MCF 10A (cell line): ENCODE measurements around the gene CTCFL. TPM values are rescaled to one million over a fixed set of nuclear protein-coding genes. Genes with fewer than 3 reads are reported as not detected.
A peak's percentile ranks its signal among the peaks of the same experiment; 100 is the strongest.

Experiments
- BruUV-seq: library from RNA; stranded (reverse); fragments of 400-500 nt; replicated peaks from 2 replicates; lab custom pipeline; 2021; lab: Mats Ljungman, UMichigan
- CTCF ChIA-PET: fragments of 300-600 bp; sonication (Branson Sonifier 250); formaldehyde crosslinking; extraction: SDS; loops from one replicate; lab custom pipeline; 2021; ENCODE audit warnings: antibody characterized with exemption, inconsistent platforms; lab: Yijun Ruan, JAX
- POLR2A ChIA-PET: fragments of 300-600, 350-650 bp; sonication (Branson Sonifier 250); formaldehyde crosslinking; extraction: SDS; loops from one replicate; lab custom pipeline; 2020; ENCODE audit warnings: antibody characterized with exemption, inconsistent platforms; lab: Yijun Ruan, JAX
- DNase-seq: peaks from one replicate; pipeline ENCODE4 v3.0.0-alpha.2; 2018; ENCODE audit not compliant: unreplicated experiment
- H3K27ac Mint-ChIP-seq: one replicate; pipeline ENCODE4 v1.8.0; 2022; ENCODE audit warnings: mild to moderate bottlenecking, low read depth, mixed read lengths; ENCODE audit not compliant: unreplicated experiment
- H3K27me3 Mint-ChIP-seq: one replicate; pipeline ENCODE4 v1.8.0; 2022; ENCODE audit warnings: mixed read lengths; ENCODE audit not compliant: insufficient read depth, unreplicated experiment
- H3K36me3 Mint-ChIP-seq: one replicate; pipeline ENCODE4 v1.8.0; 2022; ENCODE audit warnings: mild to moderate bottlenecking, moderate library complexity, mixed read lengths; ENCODE audit not compliant: insufficient read depth, unreplicated experiment
- H3K4me1 Mint-ChIP-seq: one replicate; pipeline ENCODE4 v1.8.0; 2022; ENCODE audit warnings: mixed read lengths; ENCODE audit not compliant: insufficient read depth, unreplicated experiment
- H3K4me3 Mint-ChIP-seq: one replicate; pipeline ENCODE4 v1.8.0; 2022; ENCODE audit warnings: mild to moderate bottlenecking, moderate library complexity, mixed read lengths; ENCODE audit not compliant: unreplicated experiment
- H3K9me3 Mint-ChIP-seq: one replicate; pipeline ENCODE4 v1.8.0; 2022; ENCODE audit warnings: mixed read lengths; ENCODE audit not compliant: unreplicated experiment
- intact Hi-C: fragments of 100-400 bp; cut with micrococcal nuclease; formaldehyde crosslinking; loops from 2 replicates; pipeline ENCODE4 v1.14.1; 2022
- total RNA-seq: library from RNA; stranded (reverse); gene quantifications from 2 replicates; pipeline ENCODE4 v1.2.3, GENCODE V29; 2022
- TF ChIP-seq, protein P1 (sequence below): fragments of 200-600 bp; IDR thresholded peaks from one replicate; pipeline ENCODE4 v1.8.0; 2022; ENCODE audit warnings: antibody characterized with exemption, mild to moderate bottlenecking; ENCODE audit not compliant: unreplicated experiment

Gene CTCFL
- total RNA-seq, 1 experiment from 2014 or later: not detected

DNA sequence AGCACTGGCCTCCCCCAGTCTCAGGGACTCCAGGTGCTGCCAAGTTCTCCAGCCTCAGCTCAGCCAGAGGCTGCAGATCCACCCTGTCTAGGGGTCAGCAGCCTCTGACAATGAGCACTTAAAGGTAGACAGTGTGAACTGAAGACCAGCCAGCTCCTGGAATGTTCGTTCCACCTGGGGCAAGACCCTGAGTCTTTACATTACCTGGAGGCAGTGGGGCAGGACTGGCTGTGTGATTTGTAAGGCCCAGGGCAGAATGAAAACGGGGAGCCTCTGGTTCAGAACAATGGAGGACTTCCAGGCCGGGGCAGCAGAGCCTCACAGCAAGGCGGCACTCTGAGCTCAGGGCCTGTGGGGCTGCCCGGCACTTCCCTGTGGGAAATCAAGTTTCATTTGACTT lies 65.0 kb downstream of the CTCFL start:
- Mint-ChIP-seq H3K9me3 (no peaks in the 10 kb centered on the region), H3K27ac (no peak overlapping the region), H3K4me1 (no peaks in the 10 kb centered on the region), H3K36me3 (no peaks in the 10 kb centered on the region), H3K27me3 (peaks cover 45% of the 10 kb centered on the region), H3K4me3 (no peak overlapping the region)
- POLR2A ChIA-PET: no interaction called here
- DNase-seq: no peak
- CTCF ChIA-PET: interaction anchor here (0.7 kb wide), 1 partner anchor 136 kb away, joined by 3 read pairs; no protein-coding TSS in a partner anchor
- intact Hi-C loops: no loop called here
- TF ChIP-seq, protein P1, sequence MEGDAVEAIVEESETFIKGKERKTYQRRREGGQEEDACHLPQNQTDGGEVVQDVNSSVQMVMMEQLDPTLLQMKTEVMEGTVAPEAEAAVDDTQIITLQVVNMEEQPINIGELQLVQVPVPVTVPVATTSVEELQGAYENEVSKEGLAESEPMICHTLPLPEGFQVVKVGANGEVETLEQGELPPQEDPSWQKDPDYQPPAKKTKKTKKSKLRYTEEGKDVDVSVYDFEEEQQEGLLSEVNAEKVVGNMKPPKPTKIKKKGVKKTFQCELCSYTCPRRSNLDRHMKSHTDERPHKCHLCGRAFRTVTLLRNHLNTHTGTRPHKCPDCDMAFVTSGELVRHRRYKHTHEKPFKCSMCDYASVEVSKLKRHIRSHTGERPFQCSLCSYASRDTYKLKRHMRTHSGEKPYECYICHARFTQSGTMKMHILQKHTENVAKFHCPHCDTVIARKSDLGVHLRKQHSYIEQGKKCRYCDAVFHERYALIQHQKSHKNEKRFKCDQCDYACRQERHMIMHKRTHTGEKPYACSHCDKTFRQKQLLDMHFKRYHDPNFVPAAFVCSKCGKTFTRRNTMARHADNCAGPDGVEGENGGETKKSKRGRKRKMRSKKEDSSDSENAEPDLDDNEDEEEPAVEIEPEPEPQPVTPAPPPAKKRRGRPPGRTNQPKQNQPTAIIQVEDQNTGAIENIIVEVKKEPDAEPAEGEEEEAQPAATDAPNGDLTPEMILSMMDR: no peak
- BruUV-seq: no TSS peak

DNA sequence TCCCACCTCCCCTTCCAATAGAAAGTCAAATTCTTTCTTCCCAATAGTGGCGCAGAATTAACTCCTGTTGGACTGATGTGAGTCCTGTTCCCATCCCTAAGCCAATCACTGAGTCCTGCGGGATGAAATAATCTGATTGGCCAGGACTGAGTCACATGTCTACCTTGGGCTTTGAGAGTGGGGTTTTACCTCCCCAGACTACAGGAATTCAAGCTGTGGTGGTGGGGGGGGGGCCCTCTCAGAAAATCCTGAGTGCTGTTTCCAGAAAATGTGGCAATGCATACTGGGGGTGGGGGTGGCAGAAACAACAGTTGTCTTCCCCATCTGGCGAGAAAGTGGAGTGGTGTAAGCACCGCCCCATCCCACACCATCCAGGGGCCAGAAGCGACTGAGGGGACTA lies 65.7 kb downstream of the CTCFL start:
- Mint-ChIP-seq H3K27ac (no peak overlapping the region), H3K4me1 (no peaks in the 10 kb centered on the region), H3K9me3 (no peaks in the 10 kb centered on the region), H3K36me3 (no peaks in the 10 kb centered on the region), H3K4me3 (no peak overlapping the region), H3K27me3 (peaks cover 51% of the 10 kb centered on the region)
- POLR2A ChIA-PET: no interaction called here
- intact Hi-C loops: no loop called here
- CTCF ChIA-PET: interaction anchor here (0.7 kb wide), 1 partner anchor 137 kb away, joined by 3 read pairs; no protein-coding TSS in a partner anchor
- no TSS peak for BruUV-seq
- no peak for DNase-seq
- TF ChIP-seq, protein P1: no peak

DNA sequence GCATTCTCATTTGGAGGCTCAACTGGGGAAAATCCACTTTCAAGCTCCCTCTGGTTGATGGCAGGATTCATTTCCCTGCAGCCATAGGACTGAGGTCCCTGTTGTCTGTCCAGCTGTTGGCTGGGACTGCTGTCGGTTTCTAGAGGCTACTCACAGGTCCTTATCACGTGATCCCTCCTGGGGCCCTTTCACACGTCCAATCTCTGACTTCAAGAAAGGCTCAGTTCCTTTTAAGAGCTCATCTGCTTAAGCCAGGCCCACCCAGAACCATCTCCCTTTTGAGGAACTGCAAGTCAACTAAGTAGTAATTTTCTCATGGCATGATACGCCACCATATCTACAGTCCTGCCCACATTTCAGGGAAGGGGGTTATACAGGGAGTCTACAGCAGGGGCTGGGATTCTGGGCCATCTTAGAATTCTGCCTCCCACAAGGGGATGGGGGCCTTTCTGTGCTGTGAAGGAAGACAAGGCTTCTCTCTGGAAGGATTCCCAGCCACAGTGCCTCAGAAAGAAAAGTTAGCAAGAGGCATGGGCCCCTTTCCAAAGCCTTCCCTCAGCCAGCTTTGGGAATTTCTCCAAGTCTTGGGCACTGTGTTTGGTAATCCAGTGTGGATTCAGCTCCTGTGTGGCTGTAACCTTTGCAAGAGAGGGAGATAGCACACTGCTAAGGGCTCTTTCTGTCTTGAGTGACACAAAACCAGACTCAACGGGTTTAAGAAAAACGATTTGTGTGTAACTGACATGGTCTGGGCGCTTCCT lies 66.4 kb downstream of the CTCFL start:
- Mint-ChIP-seq H3K27ac (no peak overlapping the region), H3K4me3 (no peak overlapping the region), H3K36me3 (no peaks in the 10 kb centered on the region), H3K4me1 (no peaks in the 10 kb centered on the region), H3K27me3 (peaks cover 56% of the 10 kb centered on the region), H3K9me3 (no peaks in the 10 kb centered on the region)
- DNase-seq: peak; percentile 18
- intact Hi-C loops: no loop called here
- TF ChIP-seq, protein P1: no peak
- BruUV-seq: no TSS peak
- CTCF ChIA-PET: interaction anchor here (0.5 kb wide), 1 partner anchor 12 kb away, joined by 3 read pairs; no protein-coding TSS in a partner anchor
- POLR2A ChIA-PET: no interaction called here

DNA sequence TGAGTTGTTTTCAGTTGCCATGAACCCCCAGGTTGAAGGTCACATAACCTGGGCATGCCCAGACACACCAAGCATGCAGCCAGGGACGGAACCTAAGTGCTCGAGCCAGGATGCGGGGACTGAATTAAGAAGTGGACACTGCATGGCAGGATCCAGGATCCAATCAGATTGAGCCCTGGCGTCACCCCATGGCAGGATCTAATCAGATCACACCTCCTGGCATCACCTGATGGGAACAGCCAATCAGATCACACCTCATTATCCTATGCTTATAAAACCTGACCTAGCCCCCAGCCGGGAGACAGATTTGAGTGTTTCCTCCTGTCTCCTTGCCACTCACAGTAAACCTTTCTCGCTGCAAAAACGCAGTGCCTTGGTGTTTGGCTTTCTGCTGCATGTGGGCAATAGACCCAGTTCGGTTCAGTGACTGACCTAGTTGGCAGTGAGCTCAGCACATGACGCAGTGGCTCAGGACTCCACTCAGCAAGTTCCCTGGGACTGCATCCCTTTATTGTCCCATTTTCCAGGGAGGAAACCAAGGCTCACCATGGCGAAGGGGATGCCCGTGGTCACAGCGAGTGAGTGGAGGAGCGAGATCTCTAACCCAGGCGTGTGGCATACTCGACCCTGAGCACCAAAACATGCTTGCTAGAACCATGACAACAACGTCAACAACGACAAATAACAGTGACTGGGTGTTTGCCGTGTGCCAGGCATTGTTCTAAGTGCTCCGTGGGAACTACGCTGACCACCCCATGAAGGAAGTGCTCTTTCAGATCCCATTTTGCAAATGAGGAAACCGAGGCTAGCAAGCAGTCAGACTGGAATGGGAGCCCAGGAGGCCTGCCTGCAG lies 67.5 kb downstream of the CTCFL start:
- BruUV-seq: no TSS peak
- H3K9me3 Mint-ChIP-seq: no peaks in the 10 kb centered on the region

More for the DNA sequence above, 67.5 kb downstream of the CTCFL start:
- no peak for DNase-seq
- Mint-ChIP-seq H3K27me3 (peaks cover 56% of the 10 kb centered on the region), H3K27ac (no peak overlapping the region), H3K4me1 (no peaks in the 10 kb centered on the region), H3K36me3 (no peaks in the 10 kb centered on the region), H3K4me3 (no peak overlapping the region)
- ChIA-PET CTCF (interaction anchor here (1.5 kb wide), 1 partner anchor 38 kb away, joined by 3 read pairs; no protein-coding TSS in a partner anchor), POLR2A (interaction anchor here (0.7 kb wide), 1 partner anchor 94 kb away, joined by 3 read pairs; no protein-coding TSS in a partner anchor)
- TF ChIP-seq, protein P1: no peak
- intact Hi-C loops: no loop called here
